Measurements from ENCODE around the gene CCDC170.

DNA sequence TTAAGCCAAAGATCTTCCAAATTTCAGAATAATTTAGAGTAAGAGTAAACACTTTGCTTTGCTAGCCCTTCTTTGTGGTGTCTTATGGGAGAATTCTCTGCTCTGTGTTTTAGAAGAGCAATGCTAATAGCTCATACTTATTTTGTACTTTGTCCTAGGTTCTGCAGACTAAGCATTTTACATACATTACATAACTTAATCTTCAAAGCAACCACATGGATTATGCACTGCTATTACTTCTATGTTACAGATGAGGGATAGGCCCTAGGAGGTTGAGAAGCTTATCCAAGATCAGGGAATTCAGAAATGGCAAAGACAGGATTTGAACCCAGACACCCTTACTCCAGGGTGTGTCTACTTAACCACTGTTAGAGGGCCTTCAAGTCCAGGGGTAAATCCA is 9.8 kb upstream of the CCDC170 start:
- TF ChIP-seq, protein P1, sequence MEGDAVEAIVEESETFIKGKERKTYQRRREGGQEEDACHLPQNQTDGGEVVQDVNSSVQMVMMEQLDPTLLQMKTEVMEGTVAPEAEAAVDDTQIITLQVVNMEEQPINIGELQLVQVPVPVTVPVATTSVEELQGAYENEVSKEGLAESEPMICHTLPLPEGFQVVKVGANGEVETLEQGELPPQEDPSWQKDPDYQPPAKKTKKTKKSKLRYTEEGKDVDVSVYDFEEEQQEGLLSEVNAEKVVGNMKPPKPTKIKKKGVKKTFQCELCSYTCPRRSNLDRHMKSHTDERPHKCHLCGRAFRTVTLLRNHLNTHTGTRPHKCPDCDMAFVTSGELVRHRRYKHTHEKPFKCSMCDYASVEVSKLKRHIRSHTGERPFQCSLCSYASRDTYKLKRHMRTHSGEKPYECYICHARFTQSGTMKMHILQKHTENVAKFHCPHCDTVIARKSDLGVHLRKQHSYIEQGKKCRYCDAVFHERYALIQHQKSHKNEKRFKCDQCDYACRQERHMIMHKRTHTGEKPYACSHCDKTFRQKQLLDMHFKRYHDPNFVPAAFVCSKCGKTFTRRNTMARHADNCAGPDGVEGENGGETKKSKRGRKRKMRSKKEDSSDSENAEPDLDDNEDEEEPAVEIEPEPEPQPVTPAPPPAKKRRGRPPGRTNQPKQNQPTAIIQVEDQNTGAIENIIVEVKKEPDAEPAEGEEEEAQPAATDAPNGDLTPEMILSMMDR (IDR thresholded peaks at IDR 0.05): no peak
- TF ChIP-seq REST (IDR thresholded peaks at IDR 0.05; ENCODE audit: insufficient read depth in 1 of 2, low read depth in 2 of 2, low read length in 1 of 2) (no peak), POLR2AphosphoS5 (IDR thresholded peaks at IDR 0.05; ENCODE audit: low read depth, low read length) (no peak), SIN3A (IDR thresholded peaks at IDR 0.05; ENCODE audit: borderline replicate concordance, insufficient read depth, low read depth, low read length) (no peak)

Measured in Panc1 (cell line).